Subcutaneous adipose tissue (tissue), 4 donors: ENCODE results near the gene VASH1. TPM values are rescaled to one million over a fixed set of nuclear protein-coding genes. Genes with fewer than 3 reads are reported as not detected.

Source experiments
- CTCF ChIP-seq: fragments of 450-650 bp; IDR thresholded peaks from one replicate; pipeline ENCODE4 v1.5.1; 2016; ENCODE audit warnings: low read depth, mild to moderate bottlenecking, control low read depth, antibody characterized with exemption, moderate library complexity
- total RNA-seq, 4 donors: library from RNA; depleted of rRNA; stranded (reverse); fragments of >200 nt; gene quantifications; one replicate each; pipeline ENCODE4 v1.1.0, GENCODE V29; 2016

VASH1 gene
- total RNA-seq, 4 donors from 2014 or later, result 2.4 to 11.4 (median 8.5) TPM

DNA sequence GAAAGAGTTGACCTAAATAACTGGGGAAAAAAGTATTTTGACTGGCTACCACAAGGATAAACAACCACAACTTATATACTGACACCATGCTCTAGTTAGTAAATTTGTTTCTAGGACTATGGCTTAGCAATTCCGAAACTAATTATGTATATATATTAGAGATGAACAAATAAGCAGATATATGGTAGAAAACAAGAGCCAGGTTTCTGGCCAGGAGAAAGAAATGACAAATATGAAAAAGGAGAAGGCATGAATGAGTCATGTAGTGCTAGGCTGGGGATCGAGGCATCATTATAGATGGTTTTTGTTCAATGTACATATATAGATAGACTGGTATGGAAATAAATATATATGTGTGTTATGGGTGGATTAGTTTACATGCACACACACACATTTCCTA lies 59.4 kb downstream of the VASH1 start:
- no peak for TF ChIP-seq CTCF

- no peak for TF ChIP-seq CTCF
Observed at GRCh38 chr14:76826122-76826521, 64.9 kb downstream of the VASH1 start, which contains the start of gene LRRC74A. TSS of gene LRRC74A (plus strand) at chr14:76826408. CDS start at chr14:76826698, 290 bp downstream.

DNA sequence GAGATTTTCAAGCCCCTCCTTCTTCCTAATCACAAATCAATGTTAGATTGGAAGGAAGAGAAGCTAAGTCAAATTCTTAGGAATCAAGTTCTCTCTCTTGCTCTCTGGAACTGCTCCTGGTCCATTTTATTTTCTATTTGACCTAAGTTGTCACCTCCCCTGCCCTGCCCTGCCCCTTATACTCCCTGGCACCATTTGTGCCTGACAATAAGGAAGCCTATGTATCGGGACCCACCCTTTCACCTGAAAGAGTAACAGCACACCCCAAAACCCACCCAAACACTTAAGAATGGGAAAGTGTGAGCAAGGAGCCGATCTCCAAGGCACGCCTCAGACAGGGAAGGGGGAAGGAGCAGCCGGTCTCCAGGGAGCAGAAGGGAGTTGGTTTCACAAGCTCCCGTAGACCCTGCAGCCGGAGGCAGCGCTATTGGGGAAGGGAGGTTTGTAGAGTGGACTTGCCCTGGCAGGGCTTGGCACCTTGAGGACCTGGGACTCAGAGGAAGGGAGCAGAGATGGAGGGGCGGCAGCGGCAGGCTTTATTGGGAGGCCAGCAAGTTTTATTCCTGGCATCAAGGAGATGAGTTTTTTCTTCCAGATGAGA lies 66.5 kb downstream of the VASH1 start:
- TF ChIP-seq CTCF, result no peak

DNA sequence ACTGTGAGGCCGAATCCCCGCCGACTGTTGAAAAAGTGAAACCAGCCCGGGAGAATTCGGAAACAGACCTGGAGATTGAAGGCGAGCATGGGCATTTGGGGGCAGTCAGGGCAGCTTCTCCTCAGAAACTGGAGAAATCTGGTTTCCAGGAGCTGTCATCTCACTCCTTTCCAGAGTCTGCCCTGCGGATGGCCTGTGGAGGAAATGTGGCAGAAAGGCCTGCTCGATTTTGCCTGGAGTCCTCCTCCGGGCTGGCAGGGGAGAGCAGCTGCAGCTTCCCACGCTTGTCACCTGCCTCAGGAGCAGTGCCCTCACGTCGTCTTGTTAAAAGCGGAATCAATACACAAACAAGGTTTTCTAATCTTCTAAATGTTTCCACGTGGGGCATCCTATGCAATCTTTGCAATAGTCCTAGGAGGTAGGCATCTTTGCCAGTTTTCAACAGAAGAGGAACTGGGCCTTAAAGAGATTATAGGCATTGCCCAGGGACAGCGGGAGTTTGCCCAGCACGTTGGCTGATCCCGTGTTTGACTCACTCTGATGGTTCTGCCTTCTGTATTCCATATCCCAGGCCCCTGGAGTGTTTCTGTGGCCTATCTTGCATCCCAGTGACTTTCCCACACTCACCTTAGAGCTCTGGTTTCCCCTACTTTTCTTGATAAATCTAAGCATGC lies 67.2 kb downstream of the VASH1 start:
- TF ChIP-seq CTCF, result no peak

GRCh38 chr14:76829013-76829365 lies 67.7 kb downstream of the VASH1 start:
- no peak for TF ChIP-seq CTCF

DNA sequence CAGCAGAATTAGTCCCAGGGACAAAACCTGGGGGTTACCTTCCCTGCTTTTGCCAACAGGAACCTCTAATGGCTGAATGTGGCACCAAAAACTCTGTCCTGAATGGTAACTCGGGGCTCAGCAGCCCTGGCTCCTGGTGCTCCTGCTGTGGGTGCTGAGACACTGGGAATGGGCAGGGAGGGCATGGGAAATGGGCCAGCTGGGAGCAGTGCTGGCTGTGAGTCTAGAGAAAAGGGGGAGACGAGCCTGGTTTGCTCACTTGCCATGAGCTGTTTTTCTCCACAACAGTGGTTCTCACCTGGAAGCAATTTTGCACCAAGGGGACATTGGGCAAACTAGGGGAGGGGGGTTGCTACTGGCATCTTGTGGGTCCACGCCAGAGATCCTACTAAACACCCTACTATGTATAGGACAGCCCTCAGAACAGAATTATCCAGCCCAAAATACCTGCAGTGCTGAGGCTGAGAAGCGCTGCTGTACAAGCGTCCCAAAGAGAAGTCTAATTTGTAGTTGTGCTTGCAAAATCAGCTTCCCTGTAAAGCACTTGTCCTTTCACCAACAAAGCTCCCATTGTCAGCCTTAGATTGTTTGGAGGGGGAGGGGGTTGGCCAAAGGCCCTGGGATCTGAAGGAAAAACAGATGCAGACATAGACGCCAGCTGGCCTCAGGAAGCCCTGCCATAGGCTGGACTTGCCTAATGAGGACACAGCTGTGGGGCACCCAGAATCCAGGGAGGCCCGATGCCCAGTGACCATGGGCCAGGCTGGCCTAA lies 68.6 kb downstream of the VASH1 start:
- TF ChIP-seq CTCF, result no peak

- TF ChIP-seq CTCF, result no peak
Observed at GRCh38 chr14:76830556-76830955, 69.3 kb downstream of the VASH1 start.
